Measurements from ENCODE around the gene PPFIBP1.

GRCh38 chr12:27478949-27479348, 45.1 kb upstream of the PPFIBP1 start:
- TF ChIP-seq CTCF (conservative IDR thresholded peaks at IDR 0.05; ENCODE audit: low read depth, low read length) (no peak), POLR2A (IDR thresholded peaks at IDR 0.05; ENCODE audit: low read depth, low read length) (no peak), MXI1 (IDR thresholded peaks at IDR 0.05; ENCODE audit: borderline replicate concordance, low read depth, low read length) (no peak), RFX5 (IDR thresholded peaks at IDR 0.05; ENCODE audit: low read depth, low read length) (no peak), SMC3 (IDR thresholded peaks at IDR 0.05; ENCODE audit: low read depth, low read length) (no peak), CEBPB (IDR thresholded peaks at IDR 0.05; ENCODE audit: low read depth, low read length) (no peak), FOS (IDR thresholded peaks at IDR 0.05; ENCODE audit: low read depth, low read length) (no peak), ELK1 (IDR thresholded peaks at IDR 0.05; ENCODE audit: borderline replicate concordance, low read depth, low read length) (no peak), RAD21 (IDR thresholded peaks at IDR 0.05; ENCODE audit: low read length) (no peak)

Measured in IMR-90 (cell line).